Sigmoid colon (tissue), 4 donors: ENCODE measurements around the gene PMVK.

Experiments
- CTCF ChIP-seq, 4 experiments: fragments of 450-650 bp in 3 of 4; fragments of 200-600 bp in 1 of 4; IDR thresholded peaks; one replicate each; pipeline ENCODE4 v1.5.1; 2016 to 2019; ENCODE audit warnings: antibody characterized with exemption in 4 of 4, mild to moderate bottlenecking in 3 of 4, moderate library complexity in 2 of 4
- EP300 ChIP-seq, 4 donors: sonication (generic); formaldehyde crosslinking; IDR thresholded peaks; one replicate each; pipeline ENCODE4 v1.6.1; 2017; ENCODE audit warnings: antibody characterized with exemption in 4 of 4
- POLR2A ChIP-seq, 2 donors: fragments of 450-650 bp; IDR thresholded peaks; one replicate each; pipeline ENCODE4 v1.6.1; 2016; ENCODE audit warnings: antibody characterized with exemption in 2 of 2, mild to moderate bottlenecking in 2 of 2, moderate library complexity in 2 of 2
- POLR2AphosphoS5 ChIP-seq, 4 donors: sonication (generic); formaldehyde crosslinking; IDR thresholded peaks; one replicate each; pipeline ENCODE4 v1.6.1; 2017; ENCODE audit warnings: antibody characterized with exemption in 4 of 4

- no peak for TF ChIP-seq CTCF (IDR thresholded peaks at IDR 0.05)
- no peak for TF ChIP-seq POLR2AphosphoS5 (IDR thresholded peaks at IDR 0.05)
- no peak for TF ChIP-seq POLR2A (IDR thresholded peaks at IDR 0.05)
- TF ChIP-seq EP300 (IDR thresholded peaks at IDR 0.05): no peak
Measured at GRCh38 chr1:154945962-154946850, 9.7 kb upstream of the PMVK start.
